Suppressor macrophage (primary cell): ENCODE results near the gene SMYD4.
"Not testable (repeated sequence)": the region's sequence is repeated elsewhere in the genome, so short reads cannot be mapped to it uniquely, and the experiment has no call there.

Source experiments
- DNase-seq, 4 experiments: peaks; one replicate each; pipeline ENCODE4 v3.0.0-alpha.2; 2020 to 2022

The SMYD4 gene

GRCh38 chr17:1783271-1783670 lies 46.4 kb downstream of the SMYD4 start:
- DNase-seq, result peak; percentile 47 to 76 (median 52)

DNA sequence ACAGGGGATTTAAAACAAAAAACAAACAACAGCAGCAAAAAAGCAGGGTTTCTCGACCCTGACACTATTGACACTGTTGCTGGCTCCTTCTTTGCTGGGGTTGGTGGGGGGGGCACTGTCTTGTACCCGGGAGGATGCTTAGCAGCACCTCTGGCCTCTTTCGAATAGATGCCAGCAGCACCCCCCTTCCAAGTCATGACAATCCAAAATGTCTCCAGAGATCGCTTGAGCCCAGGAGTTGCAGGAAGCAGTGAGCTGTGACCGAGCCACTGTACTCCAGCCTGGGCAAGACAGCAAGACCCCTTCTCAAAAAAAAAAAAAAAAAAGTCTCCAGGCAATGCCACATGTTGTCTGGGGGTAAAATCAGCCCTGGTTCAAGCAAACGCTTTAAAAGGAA lies 47.5 kb downstream of the SMYD4 start:
- DNase-seq, result no peak

- no peak for DNase-seq
Measured at GRCh38 chr17:1779571-1780131, 50.1 kb downstream of the SMYD4 start.

GRCh38 chr17:1776857-1777256 lies 52.8 kb downstream of the SMYD4 start:
- DNase-seq, result no peak

DNA sequence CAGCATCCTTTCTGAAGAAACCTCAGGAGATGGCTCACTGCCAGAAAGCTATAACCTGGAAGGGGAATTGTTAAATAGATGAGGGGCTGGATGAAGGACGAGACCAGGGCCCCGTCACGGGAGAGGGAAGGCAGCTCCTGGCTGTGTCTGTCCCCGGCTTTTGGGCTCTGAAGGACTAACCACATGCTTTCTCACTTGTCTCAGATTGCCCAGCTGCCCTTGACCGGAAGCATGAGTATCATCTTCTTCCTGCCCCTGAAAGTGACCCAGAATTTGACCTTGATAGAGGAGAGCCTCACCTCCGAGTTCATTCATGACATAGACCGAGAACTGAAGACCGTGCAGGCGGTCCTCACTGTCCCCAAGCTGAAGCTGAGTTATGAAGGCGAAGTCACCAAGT lies 53.4 kb downstream of the SMYD4 start:
- DNase-seq, result no peak

DNA sequence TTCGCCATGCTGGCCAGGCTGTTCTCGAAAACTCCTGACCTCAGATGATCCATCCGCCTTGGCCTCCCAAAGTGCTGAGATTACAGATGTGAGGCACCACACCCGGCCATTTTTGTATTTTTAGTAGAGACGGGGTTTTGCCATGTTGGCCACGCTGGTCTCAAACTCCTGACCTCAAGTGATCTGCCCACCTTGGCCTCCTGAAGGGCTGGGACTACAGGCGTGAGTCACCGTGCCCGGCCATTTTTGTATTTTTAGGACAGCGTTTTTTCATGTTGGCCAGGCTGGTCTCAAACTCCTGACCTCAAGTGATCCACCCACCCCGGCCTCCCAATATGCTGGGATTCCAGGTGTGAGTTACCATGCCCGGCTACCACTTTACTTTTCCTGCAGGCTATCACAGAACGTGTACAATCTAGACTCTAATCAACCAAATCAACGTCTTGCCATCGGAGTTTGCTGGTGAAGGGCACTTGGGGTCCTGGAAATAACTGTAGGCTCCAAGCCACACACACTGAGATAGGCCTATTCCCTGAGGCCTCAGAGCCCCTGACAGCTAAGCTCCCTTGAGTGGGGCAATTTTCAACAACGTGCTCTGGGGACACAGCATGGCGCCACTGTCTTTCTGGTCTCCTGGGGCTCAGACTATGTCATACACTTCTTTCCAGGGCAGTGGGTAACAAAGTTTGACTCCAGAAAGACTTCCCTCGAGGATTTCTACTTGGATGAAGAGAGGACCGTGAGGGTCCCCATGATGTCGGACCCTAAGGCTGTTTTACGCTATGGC lies 55.1 kb downstream of the SMYD4 start:
- no peak for DNase-seq

DNA sequence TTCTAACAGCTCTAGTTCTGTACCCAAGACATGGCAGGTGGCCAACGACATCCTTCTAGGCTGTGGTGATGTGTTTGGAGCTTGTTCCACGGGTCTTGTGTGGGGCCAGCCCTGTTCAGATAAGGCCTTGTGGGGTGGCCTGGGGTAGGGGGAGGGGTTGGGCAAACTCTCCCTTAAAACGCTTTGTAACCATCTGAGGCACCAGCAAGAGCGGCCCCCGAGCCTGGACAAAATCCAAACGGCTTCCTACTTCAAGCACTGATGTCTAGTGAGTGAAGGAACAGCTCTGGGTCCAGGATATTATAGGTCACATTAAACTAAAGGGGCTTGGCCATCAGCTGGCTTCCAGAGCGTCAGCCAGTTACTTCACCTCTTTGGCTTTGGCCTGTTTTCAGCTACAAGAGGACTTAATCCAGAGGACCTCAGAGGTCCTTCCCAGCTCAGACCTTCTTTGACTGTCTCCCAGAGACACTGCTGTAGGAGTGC lies 56.0 kb downstream of the SMYD4 start:
- no peak for DNase-seq

- DNase-seq, result peak in 1 of 4 experiments; percentile 38
Measured at GRCh38 chr17:1773000-1773695, 56.6 kb downstream of the SMYD4 start.

GRCh38 chr17:1769822-1770477 lies 59.8 kb downstream of the SMYD4 start:
- DNase-seq, result no peak

DNA sequence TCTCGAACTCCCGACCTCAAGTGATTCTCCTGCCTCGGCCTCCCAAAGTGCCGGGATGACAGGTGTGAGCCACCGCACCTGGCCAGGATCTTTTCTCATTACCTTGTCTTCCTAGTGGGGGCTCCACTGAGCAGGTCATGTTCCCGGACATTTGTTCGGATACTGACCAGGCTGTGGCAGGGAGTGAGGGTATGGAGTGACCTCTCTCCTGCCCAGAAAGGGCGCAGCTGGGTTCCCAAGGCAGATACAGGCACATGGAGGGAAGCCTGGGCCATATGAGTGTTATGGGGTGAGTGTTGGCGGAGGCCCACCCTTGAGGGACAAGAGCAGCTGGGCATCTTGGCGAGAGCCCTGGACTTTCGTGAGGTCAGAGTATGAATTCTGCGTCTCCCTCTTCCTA lies 62.3 kb downstream of the SMYD4 start:
- DNase-seq, result no peak

DNA sequence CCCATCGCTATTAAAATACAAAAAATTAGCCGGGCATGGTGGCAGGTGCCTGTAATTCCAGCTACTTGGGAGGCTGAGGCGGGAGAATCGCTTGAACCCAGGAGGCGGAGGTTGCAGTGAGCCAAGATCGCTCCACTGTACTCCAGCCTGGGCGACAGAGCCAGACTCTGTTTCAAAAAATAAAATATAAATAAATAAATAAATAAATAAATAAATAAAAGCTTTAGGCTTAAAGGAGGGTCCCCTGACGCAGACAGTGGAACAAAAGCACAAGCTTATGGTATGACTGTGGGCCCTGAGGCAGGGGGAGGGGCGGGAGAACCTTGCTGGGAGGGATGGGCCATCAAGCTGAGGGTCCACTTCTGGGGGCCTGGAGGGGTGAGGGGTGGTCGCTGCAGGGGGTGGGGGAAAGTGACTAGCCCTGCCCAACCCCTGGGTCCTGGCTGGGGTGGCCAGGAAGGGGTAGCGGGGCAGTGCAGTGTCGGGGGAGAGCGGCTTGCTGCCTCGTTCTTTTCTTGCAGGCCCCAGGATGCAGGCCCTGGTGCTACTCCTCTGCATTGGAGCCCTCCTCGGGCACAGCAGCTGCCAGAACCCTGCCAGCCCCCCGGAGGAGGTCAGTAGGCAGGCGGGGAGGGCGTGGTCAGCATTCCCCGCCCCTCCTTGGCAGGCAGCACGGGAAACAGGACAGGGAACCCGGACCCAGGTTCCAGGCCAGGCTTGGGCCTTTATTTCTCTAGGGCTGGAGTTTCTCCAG lies 63.1 kb downstream of the SMYD4 start:
- no peak for DNase-seq

GRCh38 chr17:1765576-1765975 lies 64.1 kb downstream of the SMYD4 start:
- no peak for DNase-seq

DNA sequence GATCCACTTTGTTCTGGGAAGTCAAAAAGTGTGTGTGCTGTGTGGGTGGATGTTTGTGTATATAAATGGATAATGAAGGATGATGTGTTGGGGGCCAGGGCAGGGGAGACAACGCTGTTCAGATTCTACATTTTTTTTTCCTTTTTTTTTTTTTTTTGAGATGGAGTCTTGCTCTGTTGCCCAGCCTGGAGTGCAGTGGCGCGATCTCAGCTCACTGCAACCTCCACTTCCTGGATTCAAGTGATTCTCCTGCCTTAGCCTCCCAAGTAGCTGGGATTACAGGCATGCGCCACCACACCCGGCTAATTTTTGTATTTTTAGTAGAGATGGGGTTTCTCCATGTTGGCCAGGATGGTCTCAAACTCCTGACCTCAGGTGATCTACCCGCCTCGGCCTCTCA lies 65.0 kb downstream of the SMYD4 start:
- not testable (repeated sequence) for DNase-seq

- peak; percentile 77 to 92 (median 86) for DNase-seq
Measured at GRCh38 chr17:1764284-1764683, 65.4 kb downstream of the SMYD4 start.

DNA sequence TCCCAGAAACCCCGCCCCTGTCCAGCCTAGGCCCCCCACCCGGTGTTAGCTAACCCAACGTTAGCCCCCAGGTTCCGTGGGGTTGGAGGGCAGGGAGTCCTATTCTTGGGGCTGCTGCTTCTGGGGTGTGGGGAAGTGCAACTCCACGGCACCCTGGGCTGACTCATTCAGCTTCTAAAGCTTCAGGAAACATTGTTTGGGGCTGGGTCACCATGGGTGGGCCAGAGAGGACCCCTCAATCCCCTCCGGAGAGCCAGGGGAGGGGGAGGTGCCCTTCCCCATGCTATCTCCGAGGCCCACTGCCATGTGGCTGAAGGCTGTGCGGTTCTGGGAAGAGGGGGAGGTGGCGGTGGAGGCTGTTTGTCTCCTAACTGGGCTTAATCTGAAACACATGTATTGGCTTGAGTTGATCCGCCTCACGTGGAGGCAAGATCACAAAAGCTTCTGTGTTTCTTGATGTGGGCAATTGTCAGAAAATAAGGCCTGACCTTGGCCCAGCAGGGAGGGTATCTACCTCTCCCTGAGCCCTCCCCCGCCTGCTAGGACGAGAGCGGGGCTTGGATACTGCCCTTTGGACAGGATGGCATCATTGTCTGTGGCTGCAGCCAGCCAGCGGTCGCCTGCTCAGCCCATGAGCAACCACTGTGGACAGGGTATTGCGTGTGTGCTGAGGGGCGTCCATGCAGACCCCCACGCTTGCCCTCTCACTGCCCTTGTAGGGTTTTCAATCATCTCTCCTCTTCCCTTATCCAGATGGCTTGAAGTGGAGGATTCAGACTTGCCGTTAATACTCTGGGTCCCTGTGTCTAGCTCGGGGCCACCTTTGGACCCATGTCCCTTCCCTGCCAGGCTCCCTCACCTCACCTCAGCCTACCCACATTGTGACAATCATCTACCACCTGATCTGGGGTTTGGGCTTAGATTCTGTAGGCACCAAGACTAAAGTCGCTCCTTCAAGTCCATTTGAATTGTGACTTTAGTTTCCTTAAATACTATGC lies 66.5 kb downstream of the SMYD4 start:
- peak; percentile 41 to 70 (median 59) for DNase-seq

DNA sequence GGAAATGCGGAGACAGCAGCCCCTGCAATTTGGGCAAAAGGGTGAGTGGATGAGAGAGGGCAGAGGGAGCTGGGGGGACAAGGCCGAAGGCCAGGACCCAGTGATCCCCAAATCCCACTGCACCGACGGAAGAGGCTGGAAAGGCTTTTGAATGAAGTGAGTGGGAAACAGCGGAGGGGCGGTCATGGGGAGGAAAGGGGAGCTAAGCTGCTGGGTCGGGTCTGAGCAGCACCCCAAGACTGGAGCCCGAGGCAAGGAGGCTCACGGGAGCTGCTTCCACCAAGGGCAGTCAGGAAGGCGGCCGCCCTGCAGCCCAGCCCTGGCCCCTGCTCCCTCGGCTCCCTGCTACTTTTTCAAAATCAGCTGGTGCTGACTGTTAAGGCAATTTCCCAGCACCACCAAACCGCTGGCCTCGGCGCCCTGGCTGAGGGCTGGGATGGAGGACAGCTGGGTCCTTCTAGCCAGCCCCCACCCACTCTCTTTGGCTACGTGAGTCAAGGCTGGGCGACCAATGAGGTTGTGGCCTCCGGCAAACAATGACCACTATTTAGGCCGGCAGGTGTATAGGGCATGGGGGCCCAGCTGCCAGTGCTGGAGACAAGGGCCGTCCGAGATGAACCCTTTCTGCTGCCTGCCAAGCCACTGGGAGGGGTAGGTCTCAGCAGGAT lies 67.3 kb downstream of the SMYD4 start:
- DNase-seq, result peak in 1 of 4 experiments; percentile 36

DNA sequence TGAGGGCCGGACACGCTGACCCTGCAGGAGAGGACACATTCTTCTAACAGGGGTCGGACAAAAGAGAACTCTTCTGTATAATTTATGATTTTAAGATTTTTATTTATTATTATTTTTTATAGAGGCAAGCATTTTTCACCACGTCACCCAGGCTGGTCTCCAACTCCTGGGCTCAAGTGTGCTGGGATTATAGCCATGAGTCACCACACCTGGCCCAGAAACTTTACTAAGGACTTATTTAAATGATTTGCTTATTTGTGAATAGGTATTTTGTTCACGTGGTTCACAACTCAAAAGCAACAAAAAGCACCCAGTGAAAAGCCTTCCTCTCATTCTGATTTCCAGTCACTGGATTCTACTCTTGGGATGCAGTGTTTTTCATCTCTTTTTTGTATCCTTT lies 70.2 kb downstream of the SMYD4 start:
- DNase-seq, result no peak

- peak; percentile 79 to 90 (median 88) for DNase-seq
Measured at GRCh38 chr17:1758807-1759206, 70.9 kb downstream of the SMYD4 start.

- DNase-seq, result no peak
Measured at GRCh38 chr17:1755827-1756262, 73.9 kb downstream of the SMYD4 start.

DNA sequence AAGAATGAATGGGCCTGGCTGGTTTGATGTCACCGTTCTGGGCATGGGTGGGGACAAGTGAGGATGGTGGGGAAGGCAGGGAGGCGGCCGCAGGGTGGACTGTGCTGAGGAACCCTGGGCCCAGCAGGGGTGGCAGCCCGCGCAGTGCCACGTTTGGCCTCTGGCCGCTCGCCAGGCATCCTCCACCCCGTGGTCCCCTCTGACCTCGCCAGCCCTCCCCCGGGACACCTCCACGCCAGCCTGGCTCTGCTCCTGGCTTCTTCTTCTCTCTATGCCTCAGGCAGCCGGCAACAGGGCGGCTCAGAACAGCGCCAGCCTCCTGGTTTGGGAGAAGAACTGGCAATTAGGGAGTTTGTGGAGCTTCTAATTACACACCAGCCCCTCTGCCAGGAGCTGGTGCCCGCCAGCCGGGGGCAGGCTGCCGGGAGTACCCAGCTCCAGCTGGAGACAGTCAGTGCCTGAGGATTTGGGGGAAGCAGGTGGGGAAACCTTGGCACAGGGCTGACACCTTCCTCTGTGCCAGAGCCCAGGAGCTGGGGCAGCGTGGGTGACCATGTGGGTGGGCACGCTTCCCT lies 74.4 kb downstream of the SMYD4 start:
- DNase-seq, result peak in 1 of 4 experiments; percentile 31
